ENCODE results near the gene TXNIP. TPM values are rescaled to one million over a fixed set of nuclear protein-coding genes. Genes with fewer than 3 reads are reported as not detected.

The TXNIP gene
- polyA plus RNA-seq, 1 donor: 607 TPM

GRCh38 chr1:145977486-145978470, 18.6 kb downstream of the TXNIP start:
- no CpG with 5 or more reads among the region's 9 CpGs for WGBS (ENCODE audit: insufficient coverage, low lambda C conversion rate)
- H3K27ac ChIP-seq (ENCODE audit: low read length): peak overlapping the region; percentile 94
- H3K4me3 ChIP-seq (ENCODE audit: low read length): no peak overlapping the region
- peak; percentile 84 to 85 for DNase-seq
- no peaks in the 10 kb centered on the region for H3K9me3 ChIP-seq (ENCODE audit: control insufficient read depth, low read depth, low read length)
- peaks cover 31% of the 10 kb centered on the region for H3K4me1 ChIP-seq (ENCODE audit: control insufficient read depth, insufficient read depth, low read length)
- no peaks in the 10 kb centered on the region for H3K36me3 ChIP-seq (ENCODE audit: control insufficient read depth, insufficient read depth, low read length)
- H3K27me3 ChIP-seq (ENCODE audit: control insufficient read depth, insufficient read depth, low read length): no peaks in the 10 kb centered on the region

DNA sequence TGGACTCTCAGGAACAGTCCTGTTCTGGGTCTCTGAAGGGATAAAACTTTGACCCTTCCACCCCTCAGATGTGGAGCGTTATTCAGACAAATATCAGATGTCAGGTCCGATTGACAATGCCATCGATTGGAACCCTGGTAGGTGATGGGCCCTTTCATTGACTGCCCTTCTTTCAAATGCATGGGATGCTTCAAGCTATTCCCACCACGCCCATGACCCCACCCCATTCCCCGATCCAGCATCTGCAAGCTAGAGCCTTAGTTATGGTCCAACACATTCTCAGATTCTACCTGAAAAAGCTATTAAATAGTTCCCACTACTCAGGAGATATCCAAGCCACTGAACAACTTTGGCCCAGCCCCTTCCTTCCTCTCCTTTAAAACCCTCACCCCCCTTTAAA, 19.4 kb downstream of the TXNIP start:
- Histone ChIP-seq H3K4me3 (ENCODE audit: low read length) (no peak overlapping the region), H3K9me3 (ENCODE audit: control insufficient read depth, low read depth, low read length) (no peaks in the 10 kb centered on the region), H3K27ac (ENCODE audit: low read length) (no peak overlapping the region), H3K4me1 (ENCODE audit: control insufficient read depth, insufficient read depth, low read length) (peaks cover 31% of the 10 kb centered on the region), H3K27me3 (ENCODE audit: control insufficient read depth, insufficient read depth, low read length) (no peaks in the 10 kb centered on the region), H3K36me3 (ENCODE audit: control insufficient read depth, insufficient read depth, low read length) (no peaks in the 10 kb centered on the region)
- no peak for DNase-seq
- no CpG with 5 or more reads among the region's 5 CpGs for WGBS (ENCODE audit: insufficient coverage, low lambda C conversion rate)

- Histone ChIP-seq H3K4me3 (ENCODE audit: low read length) (no peak overlapping the region), H3K27me3 (ENCODE audit: control insufficient read depth, insufficient read depth, low read length) (no peaks in the 10 kb centered on the region), H3K36me3 (ENCODE audit: control insufficient read depth, insufficient read depth, low read length) (no peaks in the 10 kb centered on the region), H3K9me3 (ENCODE audit: control insufficient read depth, low read depth, low read length) (no peaks in the 10 kb centered on the region), H3K4me1 (ENCODE audit: control insufficient read depth, insufficient read depth, low read length) (peaks cover 26% of the 10 kb centered on the region), H3K27ac (ENCODE audit: low read length) (no peak overlapping the region)
- DNase-seq: no peak
- no CpG with 5 or more reads among the region's 4 CpGs for WGBS (ENCODE audit: insufficient coverage, low lambda C conversion rate)
Observed at GRCh38 chr1:145975216-145975615, 21.2 kb downstream of the TXNIP start.

GRCh38 chr1:145974721-145975120, 21.7 kb downstream of the TXNIP start:
- WGBS (ENCODE audit: insufficient coverage, low lambda C conversion rate): no CpG with 5 or more reads among the region's 7 CpGs
- no peak overlapping the region for H3K4me3 ChIP-seq (ENCODE audit: low read length)
- H3K27me3 ChIP-seq (ENCODE audit: control insufficient read depth, insufficient read depth, low read length): no peaks in the 10 kb centered on the region
- H3K36me3 ChIP-seq (ENCODE audit: control insufficient read depth, insufficient read depth, low read length): no peaks in the 10 kb centered on the region
- H3K27ac ChIP-seq (ENCODE audit: low read length): no peak overlapping the region
- H3K4me1 ChIP-seq (ENCODE audit: control insufficient read depth, insufficient read depth, low read length): peaks cover 21% of the 10 kb centered on the region
- no peak for DNase-seq
- H3K9me3 ChIP-seq (ENCODE audit: control insufficient read depth, low read depth, low read length): no peaks in the 10 kb centered on the region

GRCh38 chr1:145972580-145972979, 23.8 kb downstream of the TXNIP start:
- 61% methylated on average over 2 of the region's 7 CpGs for WGBS (ENCODE audit: insufficient coverage, low lambda C conversion rate)
- Histone ChIP-seq H3K4me3 (ENCODE audit: low read length) (no peak overlapping the region), H3K27me3 (ENCODE audit: control insufficient read depth, insufficient read depth, low read length) (no peaks in the 10 kb centered on the region), H3K36me3 (ENCODE audit: control insufficient read depth, insufficient read depth, low read length) (no peaks in the 10 kb centered on the region), H3K9me3 (ENCODE audit: control insufficient read depth, low read depth, low read length) (no peaks in the 10 kb centered on the region), H3K4me1 (ENCODE audit: control insufficient read depth, insufficient read depth, low read length) (peaks cover under 1% of the 10 kb centered on the region), H3K27ac (ENCODE audit: low read length) (no peak overlapping the region)
- DNase-seq: no peak

- Histone ChIP-seq H3K27me3 (ENCODE audit: control insufficient read depth, insufficient read depth, low read length) (peaks cover 17% of the 10 kb centered on the region), H3K4me3 (ENCODE audit: low read length) (no peak overlapping the region), H3K4me1 (ENCODE audit: control insufficient read depth, insufficient read depth, low read length) (peaks cover 17% of the 10 kb centered on the region), H3K27ac (ENCODE audit: low read length) (no peak overlapping the region), H3K9me3 (ENCODE audit: control insufficient read depth, low read depth, low read length) (no peaks in the 10 kb centered on the region), H3K36me3 (ENCODE audit: control insufficient read depth, insufficient read depth, low read length) (no peaks in the 10 kb centered on the region)
- DNase-seq: no peak
- WGBS (ENCODE audit: insufficient coverage, low lambda C conversion rate): 88% methylated on average over 1 of the region's 2 CpGs
Observed at GRCh38 chr1:145967288-145967687, 29.1 kb downstream of the TXNIP start.

DNA sequence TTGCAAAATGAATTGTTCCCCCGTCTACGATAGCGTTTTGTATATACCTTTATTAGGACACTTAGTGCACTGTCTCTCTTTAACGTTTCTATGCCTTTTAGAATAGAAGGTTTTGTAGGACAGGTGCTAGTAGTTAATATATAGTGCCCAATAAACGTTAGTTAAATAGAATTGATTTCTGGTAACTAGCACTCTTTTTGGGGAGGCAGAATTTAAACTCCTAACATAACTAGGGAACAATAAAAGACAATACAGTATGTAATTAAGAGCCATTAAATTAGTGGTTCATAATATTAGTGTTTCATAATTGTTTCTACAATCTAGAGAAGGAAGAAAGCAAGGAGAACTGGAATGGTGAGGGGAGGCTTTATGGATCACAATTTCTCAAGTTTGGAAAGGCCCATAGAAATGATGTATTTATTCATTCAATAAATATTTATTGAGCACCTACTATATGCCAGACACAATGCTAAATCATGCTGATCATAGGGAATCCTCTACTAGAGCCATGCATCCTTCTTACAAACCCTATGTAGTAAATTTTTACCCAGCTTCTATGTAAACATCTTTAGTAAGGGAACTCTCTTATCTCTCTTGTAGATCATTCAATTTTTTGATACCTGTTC, 31.1 kb downstream of the TXNIP start:
- Histone ChIP-seq H3K9me3 (ENCODE audit: control insufficient read depth, low read depth, low read length) (peaks cover 2% of the 10 kb centered on the region), H3K4me3 (ENCODE audit: low read length) (peak overlapping the region; percentile 84)
- DNase-seq: no peak

GRCh38 chr1:145964328-145965118, 31.9 kb downstream of the TXNIP start, which contains the start of the genes ANKRD34A and POLR3GL:
TSS of gene ANKRD34A (minus strand) at chr1:145964575. CDS start at chr1:145961759, 2,816 bp downstream.
TSS of gene POLR3GL (plus strand) at chr1:145964690. CDS start at chr1:145974866, 10,176 bp downstream.
- Histone ChIP-seq H3K36me3 (ENCODE audit: control insufficient read depth, insufficient read depth, low read length) (no peaks in the 10 kb centered on the region), H3K27me3 (ENCODE audit: control insufficient read depth, insufficient read depth, low read length) (peaks cover 44% of the 10 kb centered on the region), H3K27ac (ENCODE audit: low read length) (peak within 1 kb of the TSS; percentile 75), H3K4me3 (ENCODE audit: low read length) (peak within 1 kb of the TSS; percentile 84), H3K4me1 (ENCODE audit: control insufficient read depth, insufficient read depth, low read length) (peaks cover 34% of the 10 kb centered on the region), H3K9me3 (ENCODE audit: control insufficient read depth, low read depth, low read length) (peaks cover 2% of the 10 kb centered on the region)
- DNase-seq: peak; percentile 92 to 96
- WGBS (ENCODE audit: insufficient coverage, low lambda C conversion rate): 0% methylated on average over 5 of the region's 37 CpGs

More for the DNA sequence above, 31.1 kb downstream of the TXNIP start:
- WGBS (ENCODE audit: insufficient coverage, low lambda C conversion rate): 0% methylated on average over 1 of the region's 5 CpGs
- peaks cover 34% of the 10 kb centered on the region for H3K4me1 ChIP-seq (ENCODE audit: control insufficient read depth, insufficient read depth, low read length)
- peaks cover 37% of the 10 kb centered on the region for H3K27me3 ChIP-seq (ENCODE audit: control insufficient read depth, insufficient read depth, low read length)
- no peaks in the 10 kb centered on the region for H3K36me3 ChIP-seq (ENCODE audit: control insufficient read depth, insufficient read depth, low read length)
- H3K27ac ChIP-seq (ENCODE audit: low read length): peak overlapping the region; percentile 75

DNA sequence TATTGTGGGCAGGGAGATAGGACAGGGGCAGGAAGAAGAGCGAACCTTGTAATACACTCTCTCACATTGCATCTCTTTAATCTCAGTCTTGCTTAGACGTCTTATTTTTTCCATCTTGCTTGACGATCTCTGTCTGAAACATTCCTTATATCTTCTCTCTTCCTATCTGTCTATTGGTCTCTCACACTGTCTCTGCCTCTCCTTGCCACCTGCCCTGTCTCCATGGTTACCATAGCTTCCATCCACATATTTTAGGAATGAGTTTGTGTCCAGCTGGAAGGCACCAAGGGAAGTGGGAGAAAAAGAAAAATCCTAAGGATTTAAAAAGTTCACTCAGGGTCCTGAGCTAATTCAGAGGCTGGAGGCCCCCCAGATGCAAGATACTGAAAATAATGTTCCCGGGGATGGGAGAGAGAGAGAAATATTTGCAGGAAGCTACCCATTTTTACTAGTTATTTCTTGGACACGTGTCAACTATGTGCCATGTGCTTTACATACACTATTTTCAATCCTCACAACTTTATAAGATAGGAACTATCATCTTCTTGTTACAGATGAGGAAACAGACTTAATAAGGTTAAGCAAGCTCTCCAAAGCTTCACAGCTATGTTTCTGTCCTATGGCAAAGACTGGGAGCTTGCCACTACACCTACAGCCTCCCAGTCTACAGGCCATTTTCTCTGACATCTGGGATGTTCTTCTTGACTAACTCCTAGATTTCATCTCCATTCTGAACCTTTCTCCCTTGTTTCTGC, 32.9 kb downstream of the TXNIP start:
- Histone ChIP-seq H3K4me3 (ENCODE audit: low read length) (no peak overlapping the region), H3K9me3 (ENCODE audit: control insufficient read depth, low read depth, low read length) (peaks cover 2% of the 10 kb centered on the region), H3K36me3 (ENCODE audit: control insufficient read depth, insufficient read depth, low read length) (no peaks in the 10 kb centered on the region), H3K27ac (ENCODE audit: low read length) (peak overlapping the region; percentile 75), H3K27me3 (ENCODE audit: control insufficient read depth, insufficient read depth, low read length) (peaks cover 54% of the 10 kb centered on the region), H3K4me1 (ENCODE audit: control insufficient read depth, insufficient read depth, low read length) (peaks cover 34% of the 10 kb centered on the region)
- DNase-seq: no peak
- 33% methylated on average over 1 of the region's 5 CpGs for whole genome bisulfite sequencing (ENCODE audit: insufficient coverage, low lambda C conversion rate)

Measured in large intestine (tissue), 3 donors.